SK-MEL-5 (cell line): ENCODE measurements around the gene ZDHHC14. TPM values are rescaled to one million over a fixed set of nuclear protein-coding genes. Genes with fewer than 3 reads are reported as not detected.
"Not testable (repeated sequence)": the region's sequence is repeated elsewhere in the genome, so short reads cannot be mapped to it uniquely, and the experiment has no call there.

Experiments
- DNase-seq: peaks from one replicate; pipeline ENCODE4 v3.0.0-alpha.2; 2016; ENCODE audit warnings: low read depth, low spot score
- in situ Hi-C: cut with HindIII; loops from 2 replicates; pipeline ENCODE4 v1.10.0; 2016; ENCODE audit warnings: low sequenced_read_pairs, high pct_unique_total_duplicates, low pct_unique_long_range_greater_than_20kb
- total RNA-seq: library from RNA; depleted of rRNA; stranded (reverse); fragments of >200 nt; shearing (Covaris generic); gene quantifications from 2 replicates; pipeline ENCODE4 v1.2.3, GENCODE V29; 2014

The ZDHHC14 gene
- total RNA-seq, 1 experiment from 2014 or later: 2.9 TPM

- in situ Hi-C loops: no loop called here
- DNase-seq: no peak
Observed at GRCh38 chr6:157676241-157676640, 295.3 kb downstream of the ZDHHC14 start.

GRCh38 chr6:157677235-157677634 lies 296.2 kb downstream of the ZDHHC14 start:
- no peak for DNase-seq
- in situ Hi-C loops: no loop called here

- DNase-seq: no peak
- in situ Hi-C loops: no loop called here
Observed at GRCh38 chr6:157679605-157680580, 298.9 kb downstream of the ZDHHC14 start.

DNA sequence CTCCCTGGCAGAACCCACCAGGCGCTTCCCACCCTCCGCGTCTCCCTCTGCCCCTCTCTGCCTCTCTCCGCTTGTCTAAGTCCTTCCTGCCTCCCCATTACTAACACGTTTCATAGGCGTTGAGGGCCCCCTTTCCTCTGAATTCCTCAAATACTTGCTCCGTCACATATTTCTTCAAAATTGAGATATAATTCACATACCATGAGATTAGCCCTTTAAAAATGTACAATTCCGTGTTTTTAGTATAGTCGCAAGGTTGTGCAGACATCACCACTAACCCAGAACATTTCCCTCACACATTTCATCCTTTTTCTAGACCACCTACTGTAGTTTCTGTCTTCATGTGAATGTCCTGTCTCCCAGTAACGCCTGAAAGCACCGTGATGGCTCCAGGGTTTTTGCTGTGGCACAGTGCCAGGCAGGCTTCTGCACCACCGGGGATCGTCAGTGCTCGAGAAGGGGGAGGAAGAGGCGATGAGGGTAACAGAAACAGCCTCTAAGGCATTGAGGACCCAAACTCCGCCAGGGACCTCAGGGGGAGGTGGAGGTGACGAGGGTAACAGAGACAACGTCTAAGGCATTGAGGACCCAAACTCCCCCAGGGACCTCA lies 300.2 kb downstream of the ZDHHC14 start:
- no peak for DNase-seq
- in situ Hi-C loops: no loop called here

GRCh38 chr6:157682856-157683481 lies 302.0 kb downstream of the ZDHHC14 start:
- in situ Hi-C loops: no loop called here
- no peak for DNase-seq

DNA sequence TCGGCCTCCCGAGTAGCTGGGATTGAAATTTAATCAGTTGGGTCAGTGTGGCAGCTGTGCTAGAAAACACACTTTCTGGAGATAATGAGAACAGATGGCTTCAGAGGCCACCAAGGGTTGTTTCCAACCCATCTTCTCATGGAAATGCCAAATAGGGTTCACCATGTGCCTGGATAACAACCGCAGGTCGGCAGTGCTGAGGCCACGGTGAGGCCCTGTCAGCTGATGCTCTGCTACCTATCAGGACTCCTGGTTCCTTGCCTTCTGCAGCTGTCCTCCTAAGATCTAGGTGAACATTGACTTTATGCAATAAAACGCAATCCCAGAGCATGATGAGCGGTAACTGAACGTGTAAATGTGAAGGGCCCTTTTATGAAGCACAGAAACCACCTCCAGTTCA lies 302.7 kb downstream of the ZDHHC14 start:
- in situ Hi-C loops: no loop called here
- no peak for DNase-seq

- in situ Hi-C loops: no loop called here
- no peak for DNase-seq
Observed at GRCh38 chr6:157684620-157685299, 303.8 kb downstream of the ZDHHC14 start.

DNA sequence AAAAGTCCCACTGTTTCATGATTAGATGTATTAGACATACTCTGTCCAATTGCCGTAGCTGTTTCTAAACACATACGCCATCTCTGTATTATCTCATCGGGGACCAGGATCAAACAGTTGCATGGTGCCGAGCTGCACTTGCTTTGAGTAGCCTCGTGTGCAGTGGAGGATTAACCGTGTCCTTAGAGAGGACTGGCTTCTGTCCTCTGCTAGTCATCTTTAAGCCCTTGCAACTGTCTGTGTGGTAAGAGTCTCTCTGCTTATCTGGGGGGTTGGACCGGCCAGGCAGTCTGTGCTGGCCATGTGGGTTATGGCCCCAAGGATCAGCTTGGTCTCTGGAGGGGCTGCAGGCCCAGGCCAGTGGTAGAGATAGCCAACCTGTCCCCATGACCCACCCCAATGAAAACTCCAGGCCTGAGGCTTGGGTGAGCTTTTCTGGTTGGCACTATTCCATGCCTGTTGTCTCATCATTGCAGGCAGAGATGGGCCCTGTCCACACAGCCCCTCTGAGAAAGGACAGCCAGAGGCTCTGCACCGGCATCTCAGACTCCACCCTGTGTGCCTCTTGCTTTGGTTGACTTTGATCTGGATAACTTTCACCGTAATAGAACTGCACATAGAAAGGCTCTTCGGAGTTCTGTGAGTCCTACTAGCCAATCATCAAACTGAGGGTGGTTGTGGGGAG lies 304.7 kb downstream of the ZDHHC14 start:
- DNase-seq: no peak
- in situ Hi-C loops: no loop called here

DNA sequence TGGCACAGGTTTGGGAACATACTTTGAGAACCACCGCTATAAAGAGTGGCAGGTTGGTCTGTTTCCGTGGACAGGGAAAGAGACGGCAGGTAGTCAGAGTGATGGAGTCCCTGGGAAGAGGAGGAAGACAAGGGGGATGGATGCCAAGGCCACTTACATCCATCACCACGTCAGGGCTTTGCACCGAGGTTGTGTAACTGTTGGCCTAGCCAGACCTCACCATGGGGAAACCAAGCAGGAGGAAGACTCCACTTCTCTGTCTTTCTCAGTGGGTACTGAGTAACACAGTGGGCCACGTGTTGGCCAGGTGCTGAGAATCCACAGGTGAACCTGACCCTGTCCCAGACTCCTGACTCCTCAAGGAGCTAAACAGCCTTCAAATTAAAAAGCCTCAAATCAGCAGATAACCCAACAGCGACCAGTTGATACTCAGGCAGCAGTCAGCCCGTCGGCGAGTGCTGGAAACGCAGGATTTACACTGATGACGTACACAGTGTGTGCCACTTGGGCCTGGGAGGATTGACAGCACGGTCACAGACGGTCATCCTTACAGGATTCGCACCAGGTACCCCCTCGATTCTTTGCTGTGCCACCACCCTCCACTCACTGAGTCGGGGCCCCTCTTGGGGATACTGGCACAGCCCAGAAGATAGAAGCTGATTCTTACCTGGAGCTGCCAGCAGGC lies 307.4 kb downstream of the ZDHHC14 start:
- in situ Hi-C loops: no loop called here
- no peak for DNase-seq

DNA sequence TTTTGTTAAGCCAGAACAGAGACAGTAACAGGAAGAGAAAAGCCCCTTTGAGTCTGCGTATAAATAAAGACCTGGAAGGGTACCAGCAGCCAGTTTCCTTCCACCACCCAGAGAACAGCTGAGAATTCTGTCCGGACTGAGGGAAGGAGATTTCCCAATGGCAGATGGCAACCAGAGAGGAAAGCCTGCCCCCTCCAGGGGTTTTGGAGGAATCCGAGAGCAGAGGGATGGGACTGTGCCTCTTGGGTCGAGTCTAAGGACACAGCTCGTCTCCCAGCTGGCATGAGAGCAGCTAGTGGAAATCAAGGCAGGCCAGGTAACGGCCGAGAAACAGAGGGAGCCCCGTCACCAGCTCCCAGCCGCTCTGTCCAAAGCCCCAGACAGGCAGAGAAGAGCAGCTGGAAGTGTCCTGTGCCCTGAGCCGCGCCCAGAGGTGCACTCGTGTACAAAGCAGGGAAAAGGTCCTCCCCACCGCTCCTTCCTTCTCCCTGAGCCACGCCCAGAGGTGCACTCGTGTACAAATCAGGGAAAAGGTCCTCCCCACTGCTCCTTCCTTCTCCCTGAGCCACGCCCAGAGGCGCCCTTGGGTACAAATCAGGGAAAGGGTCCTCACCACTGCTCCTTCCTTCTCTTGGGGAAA lies 308.1 kb downstream of the ZDHHC14 start:
- peak; percentile 27 for DNase-seq
- in situ Hi-C loops: no loop called here

- in situ Hi-C loops: no loop called here
- DNase-seq: no peak
Observed at GRCh38 chr6:157689875-157690274, 308.9 kb downstream of the ZDHHC14 start.

GRCh38 chr6:157690441-157691210 lies 309.6 kb downstream of the ZDHHC14 start:
- no peak for DNase-seq
- in situ Hi-C loops: no loop called here

DNA sequence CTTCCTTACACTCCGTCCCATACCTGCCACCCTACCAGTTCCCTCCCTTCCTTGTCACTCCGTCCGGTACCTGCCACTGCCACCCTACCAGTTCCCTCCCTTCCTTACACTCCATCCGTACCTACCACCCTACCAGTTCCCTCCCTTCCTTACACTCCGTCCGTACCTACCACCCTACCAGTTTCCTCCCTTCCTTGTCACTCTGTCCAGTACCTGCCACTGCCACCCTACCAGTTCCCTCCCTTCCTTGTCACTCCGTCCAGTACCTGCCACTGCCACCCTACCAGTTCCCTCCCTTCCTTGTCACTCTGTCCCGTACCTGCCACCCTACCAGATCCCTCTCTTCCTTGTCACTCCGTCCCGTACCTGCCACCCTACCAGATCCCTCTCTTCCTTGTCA lies 310.6 kb downstream of the ZDHHC14 start:
- DNase-seq, in situ Hi-C loops: not testable (repeated sequence)

GRCh38 chr6:157693867-157694266 lies 312.9 kb downstream of the ZDHHC14 start:
- no peak for DNase-seq
- in situ Hi-C loops: no loop called here

- in situ Hi-C loops: no loop called here
- DNase-seq: no peak
Observed at GRCh38 chr6:157695301-157696040, 314.5 kb downstream of the ZDHHC14 start.
